Measurements from ENCODE around the gene FES. TPM values are rescaled to one million over a fixed set of nuclear protein-coding genes. Genes with fewer than 3 reads are reported as not detected.

Gene FES
- total and polyA plus RNA-seq, 8 donors, result 3.9 to 26.5 (median 9.1) TPM

DNA sequence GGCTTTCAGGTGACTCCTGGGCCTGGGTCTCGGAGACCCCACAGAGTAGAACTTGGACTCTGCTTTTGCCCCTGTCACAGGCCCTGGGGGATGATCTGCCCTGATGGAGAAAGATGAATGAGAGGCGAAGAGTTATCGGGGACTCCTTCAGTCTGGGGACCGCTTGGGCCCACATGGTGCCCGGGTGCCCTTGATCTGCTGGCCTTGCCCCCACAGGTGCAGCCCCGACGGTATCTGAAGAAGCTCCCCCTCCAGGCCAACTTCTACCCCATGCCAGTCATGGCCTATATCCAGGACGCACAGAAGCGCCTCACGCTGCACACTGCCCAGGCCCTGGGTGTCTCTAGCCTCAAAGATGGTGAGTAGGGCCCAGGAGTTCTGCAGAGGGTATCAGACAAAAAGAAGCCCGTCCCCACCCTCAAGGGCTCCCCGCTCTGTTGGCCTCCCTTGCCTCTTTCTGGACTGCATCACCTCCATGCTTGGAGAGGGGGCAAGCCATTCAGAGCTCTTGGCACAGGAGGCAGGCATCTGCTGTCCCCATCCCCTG is 29.2 kb downstream of the FES start:
- Histone ChIP-seq H3K36me3 (peaks cover 13 to 94% (median 59%) of the 10 kb centered on the region in 3 donors), H3K27ac (no peak overlapping the region)
- no peak for DNase-seq

DNA sequence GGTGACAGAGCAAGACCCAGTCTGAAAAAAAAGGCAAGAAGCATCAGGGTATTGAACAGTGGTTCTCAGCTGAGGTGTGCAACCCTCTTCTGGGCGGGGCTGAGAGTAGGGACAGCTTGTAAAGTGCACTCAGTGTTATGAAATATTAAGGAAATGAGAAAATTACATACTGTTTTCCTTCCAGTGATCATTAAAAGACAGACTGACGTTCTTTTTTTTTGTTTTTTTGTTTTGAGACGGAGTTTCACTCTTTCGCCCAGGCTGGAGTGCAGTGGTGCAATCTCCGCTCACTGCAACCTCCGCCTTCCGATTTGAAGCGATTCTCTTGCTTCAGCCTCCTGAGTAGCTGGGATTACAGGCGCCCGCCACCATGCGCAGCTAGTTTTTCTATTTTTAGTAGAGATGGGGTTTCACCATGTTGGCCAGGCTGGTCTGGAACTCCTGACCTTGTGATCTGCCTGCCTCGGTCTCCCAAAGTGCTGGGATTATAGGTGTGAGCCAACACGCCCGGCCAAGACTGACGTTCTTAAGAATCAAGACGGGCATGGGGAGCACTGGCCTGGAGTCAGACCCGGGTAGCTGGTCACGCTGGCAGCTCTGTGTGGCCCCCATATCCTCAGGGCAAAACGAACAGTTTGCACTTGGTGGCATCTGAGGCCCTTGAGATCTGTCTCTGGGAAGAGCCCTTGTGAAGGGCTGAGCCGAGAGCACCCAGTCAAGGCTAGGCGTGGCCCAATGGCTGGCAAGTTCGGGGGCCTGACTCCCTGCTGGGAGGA is 30.2 kb downstream of the FES start:
- Histone ChIP-seq H3K9me3 (no peaks in the 10 kb centered on the region), H3K27ac (no peak overlapping the region), H3K4me1 (no peaks in the 10 kb centered on the region), H3K36me3 (peaks cover 13 to 99% (median 65%) of the 10 kb centered on the region in 3 donors), H3K4me3 (no peak overlapping the region), H3K27me3 (no peaks in the 10 kb centered on the region)
- DNase-seq (peak in 1 of 6 donors; percentile 51), ATAC-seq (no peak), FAIRE-seq (no peak)
- intact Hi-C loops (cut with DNase I), result no loop called here
- WGBS, 2 donors, result 90 to 94% methylated on average over 22 of the region's 22 CpGs
- TF ChIP-seq, protein P1, sequence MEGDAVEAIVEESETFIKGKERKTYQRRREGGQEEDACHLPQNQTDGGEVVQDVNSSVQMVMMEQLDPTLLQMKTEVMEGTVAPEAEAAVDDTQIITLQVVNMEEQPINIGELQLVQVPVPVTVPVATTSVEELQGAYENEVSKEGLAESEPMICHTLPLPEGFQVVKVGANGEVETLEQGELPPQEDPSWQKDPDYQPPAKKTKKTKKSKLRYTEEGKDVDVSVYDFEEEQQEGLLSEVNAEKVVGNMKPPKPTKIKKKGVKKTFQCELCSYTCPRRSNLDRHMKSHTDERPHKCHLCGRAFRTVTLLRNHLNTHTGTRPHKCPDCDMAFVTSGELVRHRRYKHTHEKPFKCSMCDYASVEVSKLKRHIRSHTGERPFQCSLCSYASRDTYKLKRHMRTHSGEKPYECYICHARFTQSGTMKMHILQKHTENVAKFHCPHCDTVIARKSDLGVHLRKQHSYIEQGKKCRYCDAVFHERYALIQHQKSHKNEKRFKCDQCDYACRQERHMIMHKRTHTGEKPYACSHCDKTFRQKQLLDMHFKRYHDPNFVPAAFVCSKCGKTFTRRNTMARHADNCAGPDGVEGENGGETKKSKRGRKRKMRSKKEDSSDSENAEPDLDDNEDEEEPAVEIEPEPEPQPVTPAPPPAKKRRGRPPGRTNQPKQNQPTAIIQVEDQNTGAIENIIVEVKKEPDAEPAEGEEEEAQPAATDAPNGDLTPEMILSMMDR (IDR thresholded peaks at IDR 0.05), result no peak

More for the DNA sequence above, 29.2 kb downstream of the FES start:
- ATAC-seq (no peak), FAIRE-seq (no peak)
- Histone ChIP-seq H3K9me3 (no peaks in the 10 kb centered on the region), H3K27me3 (no peaks in the 10 kb centered on the region), H3K4me3 (no peak overlapping the region), H3K4me1 (no peaks in the 10 kb centered on the region)
- intact Hi-C loops (cut with DNase I), result no loop called here
- TF ChIP-seq, protein P1 (IDR thresholded peaks at IDR 0.05), result no peak
- WGBS, 2 donors, result 88 to 89% methylated on average over 12 of the region's 12 CpGs

DNA sequence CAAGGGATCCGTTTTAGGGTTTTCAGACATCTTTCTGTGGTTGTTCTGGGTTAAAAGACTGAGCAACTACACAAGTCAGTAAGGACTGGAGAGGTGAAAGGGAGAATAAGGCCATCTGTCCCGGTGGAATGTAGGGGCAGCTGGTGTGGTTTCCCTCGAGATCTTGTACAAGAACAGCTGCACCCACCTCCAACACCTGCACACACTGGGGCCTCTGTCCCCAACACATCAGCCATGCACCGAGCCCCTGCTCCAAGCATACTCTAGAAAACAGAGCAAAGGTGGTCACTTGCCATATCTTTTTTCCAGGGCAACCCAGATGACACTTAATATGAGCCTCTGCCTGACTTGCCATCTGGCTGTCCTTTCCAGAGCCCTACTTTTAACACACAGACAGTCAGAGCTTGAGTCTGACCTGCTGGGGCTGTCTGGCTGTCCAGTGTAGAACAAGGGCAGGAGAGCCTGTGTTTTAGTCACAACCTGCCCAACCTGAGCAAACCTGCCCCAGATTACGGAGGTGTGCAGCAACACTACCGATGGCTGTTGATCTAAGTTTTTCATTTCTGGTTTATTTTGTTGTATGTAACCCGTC is 31.0 kb downstream of the FES start:
- no peak for DNase-seq
- peaks cover 13 to 99% (median 63%) of the 10 kb centered on the region in 3 donors for H3K36me3 ChIP-seq

DNA sequence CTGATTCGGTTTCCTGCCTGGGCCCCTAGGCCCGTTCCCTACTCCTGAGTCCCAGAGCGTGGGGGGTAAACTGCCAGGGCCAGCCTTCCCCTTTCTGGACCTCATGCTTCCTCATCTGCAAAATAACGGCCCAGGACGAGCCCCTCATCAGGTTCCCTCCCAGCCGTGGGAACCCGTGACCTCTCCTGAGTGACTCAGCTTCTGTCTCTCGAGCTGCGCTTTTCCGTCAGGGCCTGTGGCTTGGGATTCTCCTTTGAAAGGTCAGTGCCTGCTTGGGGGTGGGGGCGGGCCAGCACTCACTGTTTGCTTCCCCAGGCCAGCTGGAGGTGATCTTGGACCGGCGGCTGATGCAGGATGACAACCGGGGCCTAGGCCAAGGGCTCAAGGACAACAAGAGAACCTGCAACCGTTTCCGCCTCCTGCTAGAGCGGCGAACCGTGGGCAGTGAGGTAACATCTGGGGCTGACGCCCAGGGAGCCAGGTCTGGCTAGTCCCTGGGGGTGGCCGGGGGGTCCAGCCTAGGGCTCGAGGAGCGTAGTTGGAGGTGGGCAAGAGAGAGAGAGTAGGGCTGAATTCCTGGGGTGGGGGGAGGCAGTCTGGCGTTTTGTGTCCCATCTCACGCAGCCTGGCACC is 31.6 kb downstream of the FES start:
- Histone ChIP-seq H3K27me3 (no peaks in the 10 kb centered on the region), H3K27ac (no peak overlapping the region), H3K36me3 (peaks cover 13 to 99% (median 61%) of the 10 kb centered on the region in 3 donors), H3K4me3 (no peak overlapping the region), H3K4me1 (no peaks in the 10 kb centered on the region), H3K9me3 (no peaks in the 10 kb centered on the region)
- TF ChIP-seq, protein P1 (IDR thresholded peaks at IDR 0.05), result no peak
- ATAC-seq (peak in 3 of 4 donors; percentile 19 to 67 (median 46)), DNase-seq (peak in 2 of 6 donors; percentile 62 to 69), FAIRE-seq (no peak)
- intact Hi-C loops (cut with DNase I), result no loop called here
- WGBS, 2 donors, result 76 to 79% methylated on average over 24 to 25 of the region's 25 CpGs

More for the DNA sequence above, 31.0 kb downstream of the FES start:
- no peaks in the 10 kb centered on the region for H3K27me3 ChIP-seq
- H3K4me3 ChIP-seq, result no peak overlapping the region
- no peaks in the 10 kb centered on the region for H3K4me1 ChIP-seq
- intact Hi-C loops (cut with DNase I), result no loop called here
- WGBS, 2 donors, result 78 to 83% methylated on average over 7 of the region's 7 CpGs
- ATAC-seq (no peak), FAIRE-seq (no peak)
- no peak overlapping the region for H3K27ac ChIP-seq
- no peaks in the 10 kb centered on the region for H3K9me3 ChIP-seq
- TF ChIP-seq, protein P1 (IDR thresholded peaks at IDR 0.05), result no peak
